GM23338 (cell line): ENCODE measurements around the gene NEMP2. TPM values are rescaled to one million over a fixed set of nuclear protein-coding genes. Genes with fewer than 3 reads are reported as not detected.

Experiments
- ATAC-seq: fragments of 200-7000 bp; cut with Tn5 transposase; 3 replicates; pipeline ENCODE4 v1.9.1; 2020
- DNase-seq: peaks from one replicate; pipeline ENCODE4 v3.0.0-alpha.2; 2015; ENCODE audit warnings: low spot score
- H2AFZ ChIP-seq: fragments of 200-600 bp; sonication (generic); 2 replicates; pipeline ENCODE4 v1.8.0; 2016; ENCODE audit warnings: antibody characterized with exemption, mild to moderate bottlenecking, moderate library complexity
- H3F3A ChIP-seq: fragments of 200-600 bp; sonication (generic); replicated peaks from 2 replicates; pipeline ENCODE4 v1.8.0; 2017; ENCODE audit warnings: antibody characterized with exemption, mixed run types, low read depth
- H3K27ac ChIP-seq: fragments of 200-600 bp; sonication (generic); 2 replicates; pipeline ENCODE4 v1.6.1; 2016; ENCODE audit warnings: low read depth
- H3K27me3 ChIP-seq: fragments of 200-600 bp; sonication (generic); 2 replicates; pipeline ENCODE4 v1.8.0; 2016; ENCODE audit warnings: mild to moderate bottlenecking, mixed run types, moderate library complexity; ENCODE audit not compliant: insufficient read depth
- H3K36me3 ChIP-seq: fragments of 200-600 bp; sonication (generic); 2 replicates; pipeline ENCODE4 v1.8.0; 2016; ENCODE audit warnings: mild to moderate bottlenecking; ENCODE audit not compliant: insufficient read depth
- H3K4me1 ChIP-seq: fragments of 200-600 bp; sonication (generic); 2 replicates; pipeline ENCODE4 v1.8.0; 2016; ENCODE audit warnings: mild to moderate bottlenecking, moderate library complexity; ENCODE audit not compliant: insufficient read depth
- H3K4me2 ChIP-seq: fragments of 200-600 bp; sonication (generic); 2 replicates; pipeline ENCODE4 v1.7.1; 2017; ENCODE audit warnings: mixed run types
- H3K4me3 ChIP-seq: fragments of 200-600 bp; sonication (generic); 2 replicates; pipeline ENCODE4 v1.6.1; 2016; ENCODE audit warnings: mixed run types
- H3K79me2 ChIP-seq: fragments of 200-600 bp; sonication (generic); replicated peaks from 2 replicates; pipeline ENCODE4 v1.8.0; 2017; ENCODE audit warnings: mild to moderate bottlenecking; ENCODE audit not compliant: insufficient read depth
- H3K9me2 ChIP-seq: fragments of 200-600 bp; sonication (generic); 2 replicates; pipeline ENCODE4 v1.8.0; 2017; ENCODE audit not compliant: insufficient read depth
- H4K20me1 ChIP-seq: fragments of 200-600 bp; sonication (generic); replicated peaks from 2 replicates; pipeline ENCODE4 v1.8.0; 2017; ENCODE audit warnings: mild to moderate bottlenecking; ENCODE audit not compliant: insufficient read depth
- H3K27ac Mint-ChIP-seq: 2 replicates; pipeline ENCODE4 v1.8.0; 2020; ENCODE audit warnings: inconsistent platforms, mild to moderate bottlenecking, moderate library complexity, mixed read lengths
- H3K27me3 Mint-ChIP-seq: 3 replicates; pipeline ENCODE4 v1.8.0; 2022; ENCODE audit warnings: low read depth, mild to moderate bottlenecking, moderate library complexity, mixed read lengths, inconsistent platforms; ENCODE audit not compliant: insufficient read depth, poor library complexity
- H3K36me3 Mint-ChIP-seq: 3 replicates; pipeline ENCODE4 v1.8.0; 2021; ENCODE audit warnings: low read depth, mild to moderate bottlenecking, inconsistent platforms, moderate library complexity, mixed read lengths
- H3K4me1 Mint-ChIP-seq: 3 replicates; pipeline ENCODE4 v1.8.0; 2020; ENCODE audit warnings: mild to moderate bottlenecking, inconsistent platforms, mixed read lengths
- H3K4me3 Mint-ChIP-seq: 3 replicates; pipeline ENCODE4 v1.8.0; 2021; ENCODE audit warnings: moderate library complexity, mild to moderate bottlenecking, inconsistent platforms, mixed read lengths
- H3K9me3 Mint-ChIP-seq: 3 replicates; pipeline ENCODE4 v1.8.0; 2020; ENCODE audit warnings: moderate library complexity, mild to moderate bottlenecking, inconsistent platforms, mixed read lengths
- CREB1 ChIP-seq: fragments of 250-450 bp; sonication (Bioruptor Pico); IDR thresholded peaks from 2 replicates; pipeline ENCODE4 v1.5.0; 2020; ENCODE audit warnings: low read depth, mild to moderate bottlenecking, moderate library complexity
- EZH2 ChIP-seq: fragments of 200-600 bp; sonication (generic); IDR thresholded peaks from one replicate; pipeline ENCODE4 v1.8.0; 2017; ENCODE audit warnings: antibody characterized with exemption, mild to moderate bottlenecking, low read depth; ENCODE audit not compliant: unreplicated experiment
- EZH2phosphoT487 ChIP-seq: fragments of 200-600 bp; sonication (generic); IDR thresholded peaks from one replicate; pipeline ENCODE4 v1.8.1; 2018; ENCODE audit warnings: antibody characterized with exemption; ENCODE audit not compliant: unreplicated experiment
- JUNB ChIP-seq: IDR thresholded peaks from one replicate; pipeline ENCODE4 v1.6.1; 2016; ENCODE audit warnings: antibody characterized with exemption; ENCODE audit not compliant: unreplicated experiment
- NANOG ChIP-seq: IDR thresholded peaks from 2 replicates; pipeline ENCODE4 v1.6.1; 2016; ENCODE audit warnings: antibody characterized with exemption, borderline replicate concordance
- POLR2AphosphoS5 ChIP-seq: IDR thresholded peaks from 2 replicates; pipeline ENCODE4 v1.6.1; 2016; ENCODE audit warnings: antibody characterized with exemption, low read depth
- STAT1 ChIP-seq: IDR thresholded peaks from one replicate; pipeline ENCODE4 v1.6.1; 2016; ENCODE audit warnings: antibody characterized with exemption; ENCODE audit not compliant: unreplicated experiment
- ZNF114 ChIP-seq: fragments of 250-450 bp; sonication (Bioruptor Pico); IDR thresholded peaks from 2 replicates; pipeline ENCODE4 v1.5.0; 2020; ENCODE audit warnings: mild to moderate bottlenecking, moderate library complexity
- ZNF331 ChIP-seq: fragments of 250-450 bp; sonication (Bioruptor Pico); IDR thresholded peaks from 2 replicates; pipeline ENCODE4 v1.5.0; 2020; ENCODE audit warnings: low read depth, mild to moderate bottlenecking, moderate library complexity
- polyA plus RNA-seq: library from polyadenylated mRNA; unstranded; fragments of >200 nt; fragmentation: Nextera tagmentation; extraction: Ambion mirVana; gene quantifications from 2 replicates; pipeline ENCODE4 v1.2.1, GENCODE V29; 2016
- total RNA-seq: library from RNA; depleted of rRNA; stranded (reverse); fragments of >200 nt; shearing (Covaris generic); gene quantifications from 2 replicates; pipeline ENCODE4 v1.2.3, GENCODE V29; 2014
- TF ChIP-seq, protein P1 (sequence below): IDR thresholded peaks from one replicate; pipeline ENCODE4 v1.6.1; 2018; ENCODE audit warnings: antibody characterized with exemption; ENCODE audit not compliant: unreplicated experiment
- TF ChIP-seq, protein P2 (sequence below): IDR thresholded peaks from 2 replicates; pipeline ENCODE4 v1.6.1; 2016; ENCODE audit warnings: antibody characterized with exemption
- TF ChIP-seq, protein P3 (sequence below): fragments of 250-450 bp; sonication (Bioruptor Pico); IDR thresholded peaks from 2 replicates; pipeline ENCODE4 v1.5.0; 2020; ENCODE audit warnings: mild to moderate bottlenecking, moderate library complexity
- TF ChIP-seq, protein P4 (sequence below), 2 experiments: fragments of 200-600 bp in 1 of 2; sonication (generic) in 1 of 2; conservative IDR thresholded peaks; 2 replicates each; pipeline versions ENCODE4 v1.5.1 to v1.6.1; 2016 to 2017; ENCODE audit warnings: antibody characterized with exemption in 2 of 2, low read depth in 2 of 2, mild to moderate bottlenecking in 2 of 2, moderate library complexity in 1 of 2

NEMP2 gene
- total and polyA plus RNA-seq, 2 experiments from 2014 or later: 1.2 to 4.0 TPM

DNA sequence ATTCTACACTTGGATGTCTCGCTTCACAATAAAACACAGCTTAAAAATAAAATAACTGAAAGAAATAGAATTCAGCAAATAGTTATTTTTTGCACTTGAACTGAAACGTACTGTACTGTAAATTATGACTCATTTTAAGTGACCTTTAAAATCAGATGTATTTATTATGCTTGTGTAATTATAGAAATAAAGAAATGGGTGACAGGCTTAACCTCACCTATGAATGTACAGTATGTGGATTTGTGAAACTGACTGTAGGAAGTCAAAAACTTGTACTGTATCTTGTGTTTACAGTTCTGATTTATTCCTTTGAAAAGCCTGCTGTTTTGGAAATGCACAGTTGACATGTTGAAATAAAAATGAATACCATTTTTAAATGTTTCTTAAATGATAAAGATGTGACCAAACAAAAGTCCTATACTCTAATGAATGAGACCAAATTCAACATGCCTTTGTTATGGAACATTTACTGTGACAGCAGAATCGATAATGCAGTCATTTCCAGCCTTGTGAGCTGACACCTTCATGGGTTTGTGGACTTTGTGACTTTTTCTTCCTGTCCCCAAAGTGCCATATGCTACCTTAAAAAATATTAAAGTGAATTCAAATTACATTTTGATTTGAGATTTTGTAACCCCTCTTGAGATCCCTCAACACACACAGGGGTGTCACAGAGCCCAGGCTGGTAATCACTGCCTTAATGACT, 32.7 kb downstream of the NEMP2 start:
- Mint-ChIP-seq H3K4me3 (no peak overlapping the region), H3K27me3 (no peaks in the 10 kb centered on the region), H3K9me3 (no peaks in the 10 kb centered on the region), H3K27ac (no peak overlapping the region), H3K36me3 (no peaks in the 10 kb centered on the region), H3K4me1 (peaks cover 19% of the 10 kb centered on the region)
- no peak for ATAC-seq
- Histone ChIP-seq H3F3A (no peaks in the 10 kb centered on the region), H3K4me2 (no peak overlapping the region), H3K79me2 (no peaks in the 10 kb centered on the region), H3K27me3 (no peaks in the 10 kb centered on the region), H3K9me2 (no peaks in the 10 kb centered on the region), H3K27ac (no peak overlapping the region), H2AFZ (no peak overlapping the region), H4K20me1 (no peaks in the 10 kb centered on the region), H3K4me3 (no peak overlapping the region), H3K36me3 (no peaks in the 10 kb centered on the region), H3K4me1 (peaks cover 10% of the 10 kb centered on the region)
- TF ChIP-seq STAT1 (no peak), ZNF114 (CRISPR knock-in tag) (no peak), CREB1 (no peak), EZH2 (no peak), ZNF331 (CRISPR knock-in tag) (no peak), JUNB (no peak), POLR2AphosphoS5 (no peak), NANOG (no peak), EZH2phosphoT487 (no peak)
- TF ChIP-seq, protein P1, sequence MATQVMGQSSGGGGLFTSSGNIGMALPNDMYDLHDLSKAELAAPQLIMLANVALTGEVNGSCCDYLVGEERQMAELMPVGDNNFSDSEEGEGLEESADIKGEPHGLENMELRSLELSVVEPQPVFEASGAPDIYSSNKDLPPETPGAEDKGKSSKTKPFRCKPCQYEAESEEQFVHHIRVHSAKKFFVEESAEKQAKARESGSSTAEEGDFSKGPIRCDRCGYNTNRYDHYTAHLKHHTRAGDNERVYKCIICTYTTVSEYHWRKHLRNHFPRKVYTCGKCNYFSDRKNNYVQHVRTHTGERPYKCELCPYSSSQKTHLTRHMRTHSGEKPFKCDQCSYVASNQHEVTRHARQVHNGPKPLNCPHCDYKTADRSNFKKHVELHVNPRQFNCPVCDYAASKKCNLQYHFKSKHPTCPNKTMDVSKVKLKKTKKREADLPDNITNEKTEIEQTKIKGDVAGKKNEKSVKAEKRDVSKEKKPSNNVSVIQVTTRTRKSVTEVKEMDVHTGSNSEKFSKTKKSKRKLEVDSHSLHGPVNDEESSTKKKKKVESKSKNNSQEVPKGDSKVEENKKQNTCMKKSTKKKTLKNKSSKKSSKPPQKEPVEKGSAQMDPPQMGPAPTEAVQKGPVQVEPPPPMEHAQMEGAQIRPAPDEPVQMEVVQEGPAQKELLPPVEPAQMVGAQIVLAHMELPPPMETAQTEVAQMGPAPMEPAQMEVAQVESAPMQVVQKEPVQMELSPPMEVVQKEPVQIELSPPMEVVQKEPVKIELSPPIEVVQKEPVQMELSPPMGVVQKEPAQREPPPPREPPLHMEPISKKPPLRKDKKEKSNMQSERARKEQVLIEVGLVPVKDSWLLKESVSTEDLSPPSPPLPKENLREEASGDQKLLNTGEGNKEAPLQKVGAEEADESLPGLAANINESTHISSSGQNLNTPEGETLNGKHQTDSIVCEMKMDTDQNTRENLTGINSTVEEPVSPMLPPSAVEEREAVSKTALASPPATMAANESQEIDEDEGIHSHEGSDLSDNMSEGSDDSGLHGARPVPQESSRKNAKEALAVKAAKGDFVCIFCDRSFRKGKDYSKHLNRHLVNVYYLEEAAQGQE: no peak
- TF ChIP-seq, protein P2, sequence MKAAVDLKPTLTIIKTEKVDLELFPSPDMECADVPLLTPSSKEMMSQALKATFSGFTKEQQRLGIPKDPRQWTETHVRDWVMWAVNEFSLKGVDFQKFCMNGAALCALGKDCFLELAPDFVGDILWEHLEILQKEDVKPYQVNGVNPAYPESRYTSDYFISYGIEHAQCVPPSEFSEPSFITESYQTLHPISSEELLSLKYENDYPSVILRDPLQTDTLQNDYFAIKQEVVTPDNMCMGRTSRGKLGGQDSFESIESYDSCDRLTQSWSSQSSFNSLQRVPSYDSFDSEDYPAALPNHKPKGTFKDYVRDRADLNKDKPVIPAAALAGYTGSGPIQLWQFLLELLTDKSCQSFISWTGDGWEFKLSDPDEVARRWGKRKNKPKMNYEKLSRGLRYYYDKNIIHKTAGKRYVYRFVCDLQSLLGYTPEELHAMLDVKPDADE: no peak
- TF ChIP-seq, protein P3, sequence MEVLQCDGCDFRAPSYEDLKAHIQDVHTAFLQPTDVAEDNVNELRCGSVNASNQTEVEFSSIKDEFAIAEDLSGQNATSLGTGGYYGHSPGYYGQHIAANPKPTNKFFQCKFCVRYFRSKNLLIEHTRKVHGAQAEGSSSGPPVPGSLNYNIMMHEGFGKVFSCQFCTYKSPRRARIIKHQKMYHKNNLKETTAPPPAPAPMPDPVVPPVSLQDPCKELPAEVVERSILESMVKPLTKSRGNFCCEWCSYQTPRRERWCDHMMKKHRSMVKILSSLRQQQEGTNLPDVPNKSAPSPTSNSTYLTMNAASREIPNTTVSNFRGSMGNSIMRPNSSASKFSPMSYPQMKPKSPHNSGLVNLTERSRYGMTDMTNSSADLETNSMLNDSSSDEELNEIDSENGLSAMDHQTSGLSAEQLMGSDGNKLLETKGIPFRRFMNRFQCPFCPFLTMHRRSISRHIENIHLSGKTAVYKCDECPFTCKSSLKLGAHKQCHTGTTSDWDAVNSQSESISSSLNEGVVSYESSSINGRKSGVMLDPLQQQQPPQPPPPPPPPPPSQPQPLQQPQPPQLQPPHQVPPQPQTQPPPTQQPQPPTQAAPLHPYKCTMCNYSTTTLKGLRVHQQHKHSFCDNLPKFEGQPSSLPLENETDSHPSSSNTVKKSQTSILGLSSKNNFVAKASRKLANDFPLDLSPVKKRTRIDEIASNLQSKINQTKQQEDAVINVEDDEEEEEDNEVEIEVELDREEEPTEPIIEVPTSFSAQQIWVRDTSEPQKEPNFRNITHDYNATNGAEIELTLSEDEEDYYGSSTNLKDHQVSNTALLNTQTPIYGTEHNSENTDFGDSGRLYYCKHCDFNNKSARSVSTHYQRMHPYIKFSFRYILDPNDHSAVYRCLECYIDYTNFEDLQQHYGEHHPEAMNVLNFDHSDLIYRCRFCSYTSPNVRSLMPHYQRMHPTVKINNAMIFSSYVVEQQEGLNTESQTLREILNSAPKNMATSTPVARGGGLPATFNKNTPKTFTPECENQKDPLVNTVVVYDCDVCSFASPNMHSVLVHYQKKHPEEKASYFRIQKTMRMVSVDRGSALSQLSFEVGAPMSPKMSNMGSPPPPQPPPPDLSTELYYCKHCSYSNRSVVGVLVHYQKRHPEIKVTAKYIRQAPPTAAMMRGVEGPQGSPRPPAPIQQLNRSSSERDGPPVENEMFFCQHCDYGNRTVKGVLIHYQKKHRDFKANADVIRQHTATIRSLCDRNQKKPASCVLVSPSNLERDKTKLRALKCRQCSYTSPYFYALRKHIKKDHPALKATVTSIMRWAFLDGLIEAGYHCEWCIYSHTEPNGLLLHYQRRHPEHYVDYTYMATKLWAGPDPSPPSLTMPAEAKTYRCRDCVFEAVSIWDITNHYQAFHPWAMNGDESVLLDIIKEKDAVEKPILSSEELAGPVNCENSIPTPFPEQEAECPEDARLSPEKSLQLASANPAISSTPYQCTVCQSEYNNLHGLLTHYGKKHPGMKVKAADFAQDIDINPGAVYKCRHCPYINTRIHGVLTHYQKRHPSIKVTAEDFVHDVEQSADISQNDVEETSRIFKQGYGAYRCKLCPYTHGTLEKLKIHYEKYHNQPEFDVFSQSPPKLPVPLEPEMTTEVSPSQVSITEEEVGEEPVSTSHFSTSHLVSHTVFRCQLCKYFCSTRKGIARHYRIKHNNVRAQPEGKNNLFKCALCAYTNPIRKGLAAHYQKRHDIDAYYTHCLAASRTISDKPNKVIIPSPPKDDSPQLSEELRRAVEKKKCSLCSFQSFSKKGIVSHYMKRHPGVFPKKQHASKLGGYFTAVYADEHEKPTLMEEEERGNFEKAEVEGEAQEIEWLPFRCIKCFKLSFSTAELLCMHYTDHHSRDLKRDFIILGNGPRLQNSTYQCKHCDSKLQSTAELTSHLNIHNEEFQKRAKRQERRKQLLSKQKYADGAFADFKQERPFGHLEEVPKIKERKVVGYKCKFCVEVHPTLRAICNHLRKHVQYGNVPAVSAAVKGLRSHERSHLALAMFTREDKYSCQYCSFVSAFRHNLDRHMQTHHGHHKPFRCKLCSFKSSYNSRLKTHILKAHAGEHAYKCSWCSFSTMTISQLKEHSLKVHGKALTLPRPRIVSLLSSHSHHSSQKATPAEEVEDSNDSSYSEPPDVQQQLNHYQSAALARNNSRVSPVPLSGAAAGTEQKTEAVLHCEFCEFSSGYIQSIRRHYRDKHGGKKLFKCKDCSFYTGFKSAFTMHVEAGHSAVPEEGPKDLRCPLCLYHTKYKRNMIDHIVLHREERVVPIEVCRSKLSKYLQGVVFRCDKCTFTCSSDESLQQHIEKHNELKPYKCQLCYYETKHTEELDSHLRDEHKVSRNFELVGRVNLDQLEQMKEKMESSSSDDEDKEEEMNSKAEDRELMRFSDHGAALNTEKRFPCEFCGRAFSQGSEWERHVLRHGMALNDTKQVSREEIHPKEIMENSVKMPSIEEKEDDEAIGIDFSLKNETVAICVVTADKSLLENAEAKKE (CRISPR knock-in tag): no peak
- TF ChIP-seq, protein P4, sequence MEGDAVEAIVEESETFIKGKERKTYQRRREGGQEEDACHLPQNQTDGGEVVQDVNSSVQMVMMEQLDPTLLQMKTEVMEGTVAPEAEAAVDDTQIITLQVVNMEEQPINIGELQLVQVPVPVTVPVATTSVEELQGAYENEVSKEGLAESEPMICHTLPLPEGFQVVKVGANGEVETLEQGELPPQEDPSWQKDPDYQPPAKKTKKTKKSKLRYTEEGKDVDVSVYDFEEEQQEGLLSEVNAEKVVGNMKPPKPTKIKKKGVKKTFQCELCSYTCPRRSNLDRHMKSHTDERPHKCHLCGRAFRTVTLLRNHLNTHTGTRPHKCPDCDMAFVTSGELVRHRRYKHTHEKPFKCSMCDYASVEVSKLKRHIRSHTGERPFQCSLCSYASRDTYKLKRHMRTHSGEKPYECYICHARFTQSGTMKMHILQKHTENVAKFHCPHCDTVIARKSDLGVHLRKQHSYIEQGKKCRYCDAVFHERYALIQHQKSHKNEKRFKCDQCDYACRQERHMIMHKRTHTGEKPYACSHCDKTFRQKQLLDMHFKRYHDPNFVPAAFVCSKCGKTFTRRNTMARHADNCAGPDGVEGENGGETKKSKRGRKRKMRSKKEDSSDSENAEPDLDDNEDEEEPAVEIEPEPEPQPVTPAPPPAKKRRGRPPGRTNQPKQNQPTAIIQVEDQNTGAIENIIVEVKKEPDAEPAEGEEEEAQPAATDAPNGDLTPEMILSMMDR (conservative IDR thresholded peaks at IDR 0.05; ENCODE audit: low read depth in 2 of 2): no peak
- no peak for DNase-seq
